GM21717 (cell line): ENCODE results near the gene PSMD10.
A peak's percentile ranks its signal among the peaks of the same experiment; 100 is the strongest.

ENCODE experiments used
- ATAC-seq: cut with Tn5 transposase; IDR thresholded peaks from one replicate; pipeline ENCODE4 v1.9.1; 2021; ENCODE audit warnings: mild to moderate bottlenecking, moderate library complexity; ENCODE audit not compliant: unreplicated experiment

The PSMD10 gene

DNA sequence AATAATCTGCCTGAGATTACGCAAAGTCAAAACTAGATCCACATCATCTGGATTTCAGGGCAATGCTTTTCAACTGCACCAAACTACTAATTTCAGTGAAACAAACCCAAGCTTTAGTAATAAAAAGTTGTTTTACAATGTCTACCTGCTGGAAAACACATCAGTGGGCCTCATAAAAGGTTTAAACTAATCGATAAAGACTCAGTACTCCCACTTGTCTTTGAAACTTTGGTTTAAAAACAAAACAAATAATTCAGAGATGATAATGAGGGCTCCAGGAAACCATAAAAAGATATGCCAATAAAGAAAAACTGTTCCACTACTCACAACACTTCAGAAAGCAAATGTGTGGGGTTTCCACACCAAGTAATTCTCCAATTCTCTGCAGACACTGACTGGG is 10.2 kb downstream of the PSMD10 start:
- no peak for ATAC-seq

DNA sequence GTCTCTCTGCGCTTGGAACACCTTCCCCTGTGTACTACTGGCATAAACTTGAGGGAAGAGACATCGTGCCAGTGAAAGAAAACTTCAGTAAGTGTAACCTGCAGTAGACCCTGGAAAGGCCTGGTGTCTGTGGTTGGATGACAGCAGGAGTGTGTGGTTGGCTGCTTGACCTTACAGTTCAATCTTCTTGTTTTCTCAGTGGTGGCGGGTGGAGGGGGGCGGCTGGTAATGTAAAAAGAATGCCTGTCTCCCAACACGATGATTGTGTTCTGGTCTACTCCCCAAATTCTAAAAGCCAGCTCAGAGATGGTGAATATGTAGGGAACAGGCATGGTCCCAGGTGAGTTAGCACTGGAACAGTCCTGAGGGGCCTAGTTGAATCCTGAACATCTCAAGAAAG is 18.6 kb downstream of the PSMD10 start:
- ATAC-seq: no peak

DNA sequence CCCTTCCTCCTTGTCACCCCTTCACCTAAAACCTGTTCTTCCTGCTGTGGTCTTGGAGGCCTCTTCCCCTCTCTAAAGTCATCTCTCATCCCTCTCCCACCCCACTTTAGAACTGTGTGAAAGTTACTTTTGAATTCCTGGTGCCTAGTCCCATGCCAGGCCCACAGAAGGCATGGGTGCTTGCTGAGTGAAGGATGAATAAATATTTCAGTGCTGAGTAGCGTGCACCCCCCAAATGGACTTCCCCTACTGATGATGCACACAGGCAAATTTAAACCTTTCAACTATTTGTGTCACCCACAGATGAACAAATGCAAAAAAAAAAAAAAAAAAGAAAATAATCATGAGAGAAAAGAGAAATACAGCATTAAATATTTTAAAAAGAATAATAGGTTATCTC is 19.8 kb downstream of the PSMD10 start:
- ATAC-seq: no peak

DNA sequence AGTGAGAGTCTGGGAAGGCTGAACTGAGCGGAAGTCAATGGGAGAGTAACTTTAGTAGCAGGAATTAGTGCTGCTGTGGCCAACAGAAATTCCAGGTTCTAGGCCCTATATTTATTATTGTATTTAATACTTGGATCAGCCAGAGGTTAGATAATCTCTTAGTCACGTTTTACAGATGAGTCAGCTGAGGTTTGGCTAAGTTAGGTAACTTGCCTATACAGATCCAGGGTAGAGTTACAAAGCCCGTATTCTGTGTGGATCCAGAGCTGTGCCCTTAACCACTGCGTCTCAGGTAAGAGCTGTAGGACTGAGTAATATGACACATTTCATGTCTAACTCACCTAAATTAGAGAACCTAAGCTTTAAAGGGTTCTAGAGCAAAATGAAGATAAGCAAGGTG is 20.5 kb downstream of the PSMD10 start:
- no peak for ATAC-seq

DNA sequence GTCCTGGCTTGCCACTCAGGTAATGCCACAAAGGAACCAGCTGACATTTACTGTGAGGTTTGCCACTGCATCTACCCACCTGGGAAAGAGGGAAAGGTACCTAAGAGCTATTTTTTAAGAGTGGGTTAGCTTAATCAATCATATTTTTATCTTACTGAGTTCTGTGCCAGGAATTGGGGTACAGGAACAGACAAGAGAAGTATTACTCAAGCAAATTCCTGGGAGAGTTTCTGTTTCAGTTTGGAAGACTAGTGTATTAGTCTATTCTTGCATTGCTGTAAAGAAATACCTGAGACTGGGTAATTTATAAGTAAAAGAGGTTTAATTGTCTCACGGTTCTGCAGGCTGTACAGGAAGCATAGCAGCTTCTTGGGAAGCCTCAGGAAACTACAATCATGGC is 23.2 kb downstream of the PSMD10 start:
- no peak for ATAC-seq

DNA sequence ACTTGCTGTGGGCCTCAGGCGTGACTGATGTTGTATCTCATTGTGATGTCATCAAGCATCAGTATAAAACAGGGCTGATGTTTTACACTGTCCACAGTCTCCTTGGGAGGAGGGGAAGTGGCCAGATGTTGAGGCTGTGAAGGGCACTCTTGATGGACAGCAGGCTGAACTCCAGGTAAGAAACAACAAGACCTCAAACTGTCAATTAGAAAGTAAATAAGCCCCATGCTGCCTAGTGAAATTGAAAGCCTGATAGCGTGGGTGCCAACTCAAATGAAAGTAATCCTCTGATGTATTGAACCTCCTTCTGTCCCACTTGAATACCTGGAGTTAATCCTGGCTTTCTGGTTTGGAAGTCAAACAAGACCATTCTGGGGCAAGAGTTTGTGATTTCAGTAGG is 26.7 kb downstream of the PSMD10 start:
- peak; percentile 54 for ATAC-seq

DNA sequence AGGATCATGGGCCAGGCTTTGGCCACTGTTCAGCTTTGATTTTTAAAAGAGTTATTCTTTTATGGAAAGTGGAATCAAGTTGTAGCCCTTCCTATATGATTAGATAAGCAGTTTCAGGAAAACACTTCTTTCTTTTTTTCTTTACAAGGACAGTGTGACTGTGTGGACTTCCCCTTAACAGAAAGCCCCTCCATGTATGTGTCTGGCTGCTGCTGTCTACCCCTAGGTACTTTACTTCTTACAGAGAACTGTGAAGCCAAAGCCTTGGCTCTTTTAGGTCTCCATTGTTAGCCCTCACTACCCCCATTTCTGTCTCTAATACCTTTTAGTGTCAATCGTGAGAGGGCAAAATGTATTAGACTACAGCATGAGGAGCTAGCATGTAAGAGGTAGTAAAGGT is 27.3 kb downstream of the PSMD10 start:
- ATAC-seq: no peak

DNA sequence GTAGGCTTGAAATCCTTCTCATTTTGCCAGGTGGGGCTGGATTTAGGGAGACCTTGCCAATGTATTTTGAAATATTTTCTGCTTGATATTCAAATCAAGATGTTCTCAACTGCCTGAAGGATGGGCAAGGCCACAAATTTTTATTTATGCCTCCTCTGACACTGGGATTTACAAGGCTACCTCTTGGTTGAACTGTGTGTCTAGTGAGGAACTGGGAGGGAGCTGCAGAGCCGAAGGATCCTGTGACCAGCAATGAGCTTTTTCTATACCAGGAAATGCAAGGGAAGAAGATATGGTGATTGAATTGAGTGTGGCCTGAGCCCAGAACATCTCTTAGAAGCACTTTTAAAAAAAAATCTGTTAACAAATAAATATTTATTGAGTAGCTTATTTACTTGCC is 31.5 kb downstream of the PSMD10 start:
- ATAC-seq: no peak

DNA sequence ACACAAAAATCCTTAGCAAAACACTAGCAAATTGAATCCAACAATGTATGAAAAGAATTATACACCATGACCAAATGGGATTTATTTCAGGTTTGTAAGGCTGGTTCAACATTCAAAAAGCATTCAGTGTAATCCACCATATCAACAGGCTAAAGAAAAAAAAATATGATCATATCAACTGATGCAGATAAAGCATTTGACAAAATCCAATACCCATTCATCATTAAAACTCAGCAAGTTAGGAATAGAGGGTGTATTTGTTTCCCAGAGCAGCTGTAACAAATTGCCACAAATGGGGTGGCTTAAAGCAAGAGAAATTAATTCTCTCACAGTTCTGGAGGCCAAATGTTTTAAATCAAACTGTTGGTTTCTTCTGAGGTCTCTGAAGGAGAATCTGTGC is 35.8 kb downstream of the PSMD10 start:
- ATAC-seq: no peak

DNA sequence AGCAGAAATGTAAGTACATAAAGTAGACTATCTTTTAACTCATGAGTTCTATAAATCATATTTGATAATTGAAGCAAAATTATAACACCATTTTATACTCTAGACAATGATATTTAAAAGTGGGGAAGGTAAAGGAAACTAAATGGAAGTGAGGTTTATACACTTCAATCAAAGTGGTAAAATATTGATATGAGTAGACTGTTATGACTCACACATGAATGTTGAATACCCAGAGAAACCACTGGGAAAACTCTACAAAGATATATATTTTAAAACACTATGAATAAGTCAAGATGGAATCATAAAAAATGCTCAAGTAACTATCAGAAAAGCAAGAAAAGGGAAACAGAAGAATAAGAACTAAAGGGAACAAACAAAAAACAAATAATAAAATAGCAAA is 38.1 kb downstream of the PSMD10 start:
- no peak for ATAC-seq

DNA sequence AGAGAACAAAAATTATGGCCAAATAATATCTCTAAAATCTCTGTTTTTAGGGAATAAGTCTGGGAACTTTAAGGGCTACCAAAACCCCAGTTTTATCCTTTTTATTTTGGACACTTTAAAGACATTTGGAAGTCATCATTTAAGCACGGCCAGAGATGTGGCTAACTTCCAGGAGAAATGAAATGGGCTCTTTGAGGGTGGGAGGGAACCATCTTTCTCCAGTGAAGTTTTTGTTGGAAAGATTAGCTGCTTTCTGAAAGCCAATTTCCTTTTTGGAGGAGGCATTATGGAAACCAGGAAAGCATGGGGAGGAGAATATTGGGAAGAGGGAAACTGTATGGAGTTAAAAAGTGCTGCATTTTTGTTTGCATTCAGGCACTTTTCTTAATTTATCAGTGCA is 41.7 kb downstream of the PSMD10 start:
- no peak for ATAC-seq

DNA sequence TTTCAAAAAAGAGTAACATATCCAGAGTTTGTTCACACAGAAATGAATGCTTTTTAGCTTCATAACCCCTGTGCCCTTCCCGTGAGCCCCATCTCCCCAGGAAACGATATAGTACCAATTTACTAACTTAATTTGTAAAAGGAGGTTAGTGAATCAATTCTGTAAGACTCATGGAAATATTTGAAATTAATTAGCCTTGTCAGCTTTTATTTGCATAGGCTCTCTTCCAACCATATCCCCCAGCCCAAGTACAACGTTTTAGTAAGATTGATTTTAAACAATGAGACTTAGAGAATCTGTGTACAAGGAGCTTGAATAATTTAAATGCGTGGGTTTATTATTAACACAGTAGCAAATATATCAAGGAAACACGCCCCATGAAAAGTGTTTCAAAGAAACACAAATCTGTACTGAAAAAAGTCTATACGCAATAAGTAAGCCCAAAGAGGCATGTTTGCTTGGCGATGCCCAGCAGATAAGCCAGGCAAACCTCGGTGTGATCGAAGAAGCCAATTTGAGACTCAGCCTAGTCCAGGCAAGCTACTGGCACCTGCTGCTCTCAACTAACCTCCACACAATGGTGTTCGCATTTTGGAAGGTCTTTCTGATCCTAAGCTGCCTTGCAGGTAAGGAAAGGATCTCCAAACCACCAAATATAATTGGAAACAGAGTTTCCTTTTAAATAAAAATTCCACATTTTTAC is 46.6 kb downstream of the PSMD10 start, which contains the start of gene VSIG1:
TSS of gene VSIG1 (plus strand) at position 512 of the 703 bp plus-strand sequence. CDS start at position 578, 66 bp downstream.
- ATAC-seq: no peak

DNA sequence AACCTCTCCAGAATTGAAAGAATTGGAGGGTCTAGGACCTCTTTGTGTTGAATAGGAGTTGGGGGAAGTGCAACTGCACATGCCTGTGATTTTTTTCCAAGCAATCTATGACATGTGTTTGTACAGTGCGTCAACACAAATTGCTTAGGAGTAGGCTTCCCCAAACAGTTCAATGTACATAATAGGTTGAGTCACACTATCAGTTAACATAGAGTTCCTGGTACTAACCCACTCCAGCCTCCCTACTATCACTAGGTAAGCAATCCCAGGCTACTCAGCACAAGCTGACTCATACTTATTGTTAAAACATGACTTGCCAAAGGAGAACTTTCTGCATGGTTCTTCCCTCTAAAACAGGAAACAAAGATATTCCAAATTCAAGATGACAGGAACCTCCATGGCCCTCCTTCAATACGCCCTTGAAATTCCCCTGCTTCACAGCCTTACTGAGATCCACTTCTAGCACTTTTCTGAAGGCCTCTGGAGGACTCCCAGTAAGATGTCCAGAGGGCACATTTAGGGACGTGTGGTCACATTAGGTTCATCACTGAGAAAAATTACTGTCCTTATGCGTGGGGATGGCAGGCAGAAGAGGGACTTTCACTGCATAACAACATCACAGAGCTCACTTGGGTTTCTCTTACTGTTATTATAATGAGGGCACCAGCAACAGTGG is 54.9 kb downstream of the PSMD10 start:
- ATAC-seq: no peak

DNA sequence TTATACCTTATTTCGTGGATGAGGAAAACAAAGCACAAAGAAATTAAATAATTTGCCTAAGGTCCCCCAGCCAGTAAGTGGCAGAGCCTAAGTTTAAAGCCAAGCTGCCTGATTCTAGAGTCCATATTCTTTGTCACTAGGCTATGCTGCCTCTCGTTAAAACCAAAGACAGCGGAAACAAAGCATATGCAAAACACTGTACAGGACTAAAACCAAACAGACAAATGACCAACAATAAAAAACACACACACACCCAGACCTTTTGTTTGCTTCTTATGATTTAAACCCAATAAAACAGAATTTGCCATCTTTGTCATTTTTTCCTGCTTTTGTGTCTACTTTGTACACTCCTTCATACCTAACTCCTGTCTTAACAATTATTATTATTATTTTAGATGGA is 56.6 kb downstream of the PSMD10 start:
- no peak for ATAC-seq
